IPS-15b (cell line): Measurements from ENCODE around the gene NLRC5.

Source experiments
- H3K27me3 ChIP-seq: one replicate; pipeline ENCODE4 v1.6.1; 2013; ENCODE audit warnings: low read length; ENCODE audit not compliant: control insufficient read depth, insufficient read depth
- H3K36me3 ChIP-seq: one replicate; pipeline ENCODE4 v1.6.1; 2013; ENCODE audit warnings: low read length; ENCODE audit not compliant: control insufficient read depth, insufficient read depth
- H3K4me1 ChIP-seq: one replicate; pipeline ENCODE4 v1.6.1; 2013; ENCODE audit warnings: mild to moderate bottlenecking, low read length; ENCODE audit not compliant: control insufficient read depth, insufficient read depth
- H3K4me3 ChIP-seq: one replicate; pipeline ENCODE4 v1.5.1; 2013; ENCODE audit warnings: low read depth, low read length
- H3K9ac ChIP-seq: one replicate; pipeline ENCODE4 v1.6.1; 2013; ENCODE audit warnings: low read depth, mild to moderate bottlenecking, low read length
- H3K9me3 ChIP-seq: one replicate; pipeline ENCODE4 v1.6.1; 2013; ENCODE audit warnings: mild to moderate bottlenecking, low read length; ENCODE audit not compliant: control insufficient read depth, insufficient read depth

Gene NLRC5

DNA sequence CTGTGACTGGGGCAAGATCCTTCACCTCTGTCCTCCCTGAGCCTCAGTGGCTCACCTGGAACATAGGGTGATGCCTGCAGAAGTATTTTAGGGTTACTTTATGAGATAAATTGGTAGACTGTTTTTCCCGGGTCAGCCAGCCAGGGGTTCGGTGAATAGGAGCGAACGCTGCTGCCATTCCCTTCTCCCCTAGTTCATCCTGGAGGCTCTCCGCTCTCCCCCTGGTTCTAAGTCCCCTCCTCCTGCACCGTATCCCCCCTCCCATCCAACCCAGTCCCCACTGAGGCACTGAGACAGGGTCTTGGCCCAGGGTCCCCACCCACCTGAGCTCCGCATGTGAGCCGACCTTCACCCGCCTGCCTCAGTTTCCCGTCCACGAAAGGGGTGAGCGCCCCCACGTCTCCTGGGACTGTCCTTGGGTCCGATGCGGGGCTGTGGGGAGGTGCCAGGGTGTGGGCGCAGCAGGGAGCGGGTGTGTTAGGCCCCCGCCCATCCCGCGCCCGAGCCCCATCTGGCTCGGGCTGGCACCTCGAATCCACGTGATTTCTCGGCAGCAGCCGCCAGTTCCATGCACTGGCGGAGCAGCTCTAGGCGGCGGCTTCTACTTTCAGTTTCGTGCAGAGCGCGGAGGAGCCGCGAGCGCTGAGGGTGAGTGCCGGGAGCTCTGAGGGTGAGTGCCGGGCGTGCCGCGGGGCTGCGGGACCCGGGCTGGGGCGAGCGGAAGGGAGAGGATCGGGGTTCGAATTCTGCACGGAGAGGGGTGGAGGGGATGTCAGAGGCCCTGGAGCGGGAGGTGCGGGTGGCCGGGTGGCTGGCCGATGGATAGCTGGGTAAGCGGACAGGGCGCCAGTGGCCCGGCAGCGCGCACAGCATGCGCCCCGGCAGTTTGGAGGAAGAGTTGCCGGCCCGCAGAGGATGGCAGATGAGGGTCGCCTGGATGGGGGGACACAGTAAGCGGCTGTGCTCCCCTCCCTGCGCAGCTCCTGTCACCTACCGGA is at the start of gene NLRC5:
NLRC5 (plus strand) TSS at position 610 of the 998 bp plus-strand sequence. CDS start 31,156 bp downstream, outside the sequence.
- Histone ChIP-seq H3K9me3 (no peaks in the 10 kb centered on the region), H3K4me1 (peaks cover 3% of the 10 kb centered on the region), H3K4me3 (peak within 1 kb of the TSS; percentile 76), H3K27me3 (peaks cover 39% of the 10 kb centered on the region), H3K36me3 (no peaks in the 10 kb centered on the region), H3K9ac (peak within 1 kb of the TSS; percentile 54)

DNA sequence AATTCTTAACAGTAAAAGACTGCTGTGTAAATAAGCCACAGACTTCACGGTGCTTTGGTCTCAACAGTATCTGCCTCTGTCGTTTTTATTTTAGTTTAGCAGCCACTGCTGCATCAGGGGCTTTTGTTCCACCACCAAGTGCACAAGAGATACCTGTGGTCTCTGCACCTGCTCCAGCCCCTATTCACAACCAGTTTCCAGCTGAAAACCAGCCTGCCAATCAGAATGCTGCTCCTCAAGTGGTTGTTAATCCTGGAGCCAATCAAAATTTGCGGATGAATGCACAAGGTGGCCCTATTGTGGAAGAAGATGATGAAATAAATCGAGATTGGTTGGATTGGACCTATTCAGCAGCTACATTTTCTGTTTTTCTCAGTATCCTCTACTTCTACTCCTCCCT is 49.6 kb upstream of the NLRC5 start:
- Histone ChIP-seq H3K9me3 (no peaks in the 10 kb centered on the region), H3K27me3 (no peaks in the 10 kb centered on the region), H3K9ac (no peak overlapping the region), H3K4me1 (no peaks in the 10 kb centered on the region), H3K4me3 (no peak overlapping the region), H3K36me3 (peaks cover 34% of the 10 kb centered on the region)

GRCh38 chr16:56941092-56941491 is 48.3 kb upstream of the NLRC5 start:
- peaks cover 31% of the 10 kb centered on the region for H3K36me3 ChIP-seq
- H3K9me3 ChIP-seq = no peaks in the 10 kb centered on the region
- no peaks in the 10 kb centered on the region for H3K4me1 ChIP-seq
- H3K27me3 ChIP-seq = no peaks in the 10 kb centered on the region
- H3K9ac ChIP-seq = no peak overlapping the region
- H3K4me3 ChIP-seq = no peak overlapping the region

- Histone ChIP-seq H3K27me3 (no peaks in the 10 kb centered on the region), H3K9me3 (no peaks in the 10 kb centered on the region), H3K4me1 (no peaks in the 10 kb centered on the region), H3K4me3 (no peak overlapping the region), H3K36me3 (peaks cover 28% of the 10 kb centered on the region), H3K9ac (no peak overlapping the region)
Observed at GRCh38 chr16:56941856-56942331, 47.5 kb upstream of the NLRC5 start.

- Histone ChIP-seq H3K9ac (no peak overlapping the region), H3K4me3 (no peak overlapping the region), H3K9me3 (no peaks in the 10 kb centered on the region), H3K27me3 (no peaks in the 10 kb centered on the region), H3K36me3 (peaks cover 16% of the 10 kb centered on the region), H3K4me1 (peaks cover 2% of the 10 kb centered on the region)
Observed at GRCh38 chr16:56943761-56944375, 45.5 kb upstream of the NLRC5 start.

DNA sequence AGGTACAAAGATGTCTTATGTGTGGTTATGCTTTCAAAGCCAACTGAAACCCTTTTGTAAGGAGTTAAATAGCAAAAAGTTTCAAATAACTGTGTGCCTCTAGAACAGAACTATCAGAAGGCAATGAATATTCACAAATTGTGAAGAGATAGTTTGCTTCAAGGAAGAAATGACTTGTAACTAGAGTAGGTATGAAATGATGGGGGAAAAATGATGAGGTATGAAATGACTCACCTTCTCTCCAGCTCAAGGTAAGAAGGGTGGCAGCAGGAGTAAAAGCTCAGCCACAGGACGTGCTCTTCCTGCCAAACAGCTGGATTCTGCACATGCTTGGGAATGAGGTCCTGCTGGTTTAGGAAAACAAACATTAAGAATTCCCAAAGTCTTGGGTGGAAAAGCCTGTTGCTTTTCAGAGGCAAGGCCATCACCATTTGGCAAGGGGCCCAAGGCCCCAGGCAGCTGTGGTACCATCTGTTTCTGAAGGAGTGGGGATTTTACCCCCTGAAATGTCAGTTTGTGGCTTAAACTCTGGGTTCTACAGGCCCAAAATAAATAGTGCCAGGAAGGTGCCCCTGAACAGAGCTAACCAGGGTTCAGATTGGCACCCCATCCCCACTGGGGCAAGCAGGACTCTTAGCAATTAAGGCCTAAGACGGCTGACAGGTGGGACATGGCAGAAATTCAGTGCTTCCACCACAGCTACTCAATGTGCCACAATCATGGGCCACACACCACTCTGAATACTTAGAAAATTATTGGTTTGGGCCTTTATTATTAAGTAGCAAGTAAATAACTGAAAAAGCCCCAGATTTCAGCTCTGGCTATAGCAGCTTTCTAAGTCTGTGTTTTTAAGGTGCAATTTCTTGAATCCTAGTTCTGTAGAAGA is 44.2 kb upstream of the NLRC5 start:
- peaks cover 10% of the 10 kb centered on the region for H3K36me3 ChIP-seq
- H3K9me3 ChIP-seq = no peaks in the 10 kb centered on the region
- H3K27me3 ChIP-seq = no peaks in the 10 kb centered on the region
- H3K9ac ChIP-seq = no peak overlapping the region
- peaks cover 2% of the 10 kb centered on the region for H3K4me1 ChIP-seq
- no peak overlapping the region for H3K4me3 ChIP-seq

DNA sequence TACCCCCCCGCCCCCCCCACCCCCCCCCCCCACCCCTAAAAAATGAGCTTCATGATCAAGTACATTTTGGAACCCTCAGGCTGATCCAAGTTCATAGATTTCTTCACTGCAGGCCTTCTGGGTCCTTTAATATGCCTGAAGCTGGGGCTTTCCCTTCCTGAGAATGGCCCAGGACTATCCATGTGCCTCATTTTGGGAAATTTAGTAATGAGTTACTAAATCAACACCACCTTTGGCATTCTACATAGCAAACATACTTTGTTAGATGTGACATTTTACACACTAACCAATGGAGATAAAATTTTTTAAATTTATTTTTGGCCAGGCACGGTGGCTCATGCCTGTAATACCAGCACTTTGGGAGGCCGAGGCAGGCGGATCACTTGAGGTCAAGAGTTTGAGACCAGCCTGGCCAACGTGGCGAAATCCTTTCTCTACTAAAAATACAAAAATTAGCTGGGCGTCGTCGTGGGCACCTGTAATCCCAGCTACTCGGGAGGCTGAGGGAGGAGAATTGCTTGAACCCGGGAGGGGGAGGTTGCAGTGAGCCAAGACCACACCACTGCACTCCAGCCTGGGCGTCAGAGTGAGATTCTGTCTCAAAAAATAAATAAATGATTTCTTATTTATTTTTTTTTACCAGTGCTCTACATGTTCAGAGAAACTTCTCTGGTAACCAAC is 43.4 kb upstream of the NLRC5 start:
- Histone ChIP-seq H3K9ac (no peak overlapping the region), H3K4me3 (no peak overlapping the region), H3K27me3 (no peaks in the 10 kb centered on the region), H3K36me3 (peaks cover 7% of the 10 kb centered on the region), H3K4me1 (peaks cover 2% of the 10 kb centered on the region), H3K9me3 (no peaks in the 10 kb centered on the region)

- H3K4me3 ChIP-seq = no peak overlapping the region
- no peaks in the 10 kb centered on the region for H3K9me3 ChIP-seq
- H3K9ac ChIP-seq = no peak overlapping the region
- H3K4me1 ChIP-seq = peaks cover 2% of the 10 kb centered on the region
- peaks cover 4% of the 10 kb centered on the region for H3K36me3 ChIP-seq
- no peaks in the 10 kb centered on the region for H3K27me3 ChIP-seq
Observed at GRCh38 chr16:56946767-56947603, 42.4 kb upstream of the NLRC5 start.

DNA sequence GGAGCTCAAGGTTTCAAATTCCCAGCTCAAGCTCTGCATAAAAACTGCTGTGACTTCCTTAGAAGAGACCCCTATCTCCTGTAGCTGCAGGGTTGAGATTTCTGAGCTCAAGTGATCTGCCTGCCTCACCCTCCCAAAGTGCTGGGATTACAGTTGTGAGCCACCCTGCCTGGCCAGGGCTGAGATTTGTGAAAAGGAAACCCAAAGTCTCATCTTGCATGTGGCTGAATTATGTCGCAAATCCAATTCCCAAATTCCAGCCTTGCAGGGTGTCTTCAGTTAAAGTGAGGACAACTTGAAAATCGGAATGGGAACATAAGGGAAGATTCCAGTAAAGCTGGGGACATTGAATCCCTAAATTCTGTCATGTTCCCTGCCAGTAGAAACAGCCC is 41.8 kb upstream of the NLRC5 start:
- peaks cover 4% of the 10 kb centered on the region for H3K36me3 ChIP-seq
- no peak overlapping the region for H3K9ac ChIP-seq
- no peaks in the 10 kb centered on the region for H3K27me3 ChIP-seq
- no peak overlapping the region for H3K4me3 ChIP-seq
- H3K9me3 ChIP-seq = no peaks in the 10 kb centered on the region
- H3K4me1 ChIP-seq = peaks cover 2% of the 10 kb centered on the region

- Histone ChIP-seq H3K9me3 (no peaks in the 10 kb centered on the region), H3K9ac (no peak overlapping the region), H3K4me1 (peaks cover 2% of the 10 kb centered on the region), H3K27me3 (no peaks in the 10 kb centered on the region), H3K4me3 (no peak overlapping the region), H3K36me3 (peaks cover 4% of the 10 kb centered on the region)
Observed at GRCh38 chr16:56948234-56948633, 41.1 kb upstream of the NLRC5 start.
